AG04449 (cell line): Measurements from ENCODE around the gene RASSF4.

ENCODE experiments used
- CTCF ChIA-PET: fragments of 350-600 bp; formaldehyde crosslinking; extraction: SDS; loops from one replicate; lab custom pipeline; 2021; ENCODE audit warnings: antibody characterized with exemption; lab: Yijun Ruan, JAX
- POLR2A ChIA-PET: fragments of 400-600, 350-600 bp; formaldehyde crosslinking; extraction: SDS; loops from one replicate; lab custom pipeline; 2020; ENCODE audit warnings: antibody characterized with exemption, inconsistent platforms; lab: Yijun Ruan, JAX
- DNase-seq: peaks from one replicate; pipeline ENCODE4 v3.0.0-alpha.2; 2010; ENCODE audit warnings: low read depth, low spot score
- H3K4me3 ChIP-seq: 2 replicates; pipeline ENCODE4 v1.5.1; 2011; ENCODE audit warnings: low read depth, mild to moderate bottlenecking, control low read depth, low read length
- CTCF ChIP-seq: IDR thresholded peaks from one replicate; pipeline ENCODE4 v1.5.1; 2011; ENCODE audit warnings: mild to moderate bottlenecking, moderate library complexity, low read length, control low read depth, inconsistent platforms; ENCODE audit not compliant: insufficient read depth; ENCODE audit errors: missing control alignments

Gene RASSF4

GRCh38 chr10:44937196-44938005 is 22.2 kb upstream of the RASSF4 start:
- TF ChIP-seq CTCF = no peak
- POLR2A ChIA-PET = no interaction called here
- no peak overlapping the region for H3K4me3 ChIP-seq
- CTCF ChIA-PET = interaction anchor here (1.0 to 5.5 kb wide), 5 partner anchors 8 to 55 kb away, joined by 3 to 56 read pairs (median 3); no protein-coding TSS in a partner anchor
- DNase-seq = no peak

DNA sequence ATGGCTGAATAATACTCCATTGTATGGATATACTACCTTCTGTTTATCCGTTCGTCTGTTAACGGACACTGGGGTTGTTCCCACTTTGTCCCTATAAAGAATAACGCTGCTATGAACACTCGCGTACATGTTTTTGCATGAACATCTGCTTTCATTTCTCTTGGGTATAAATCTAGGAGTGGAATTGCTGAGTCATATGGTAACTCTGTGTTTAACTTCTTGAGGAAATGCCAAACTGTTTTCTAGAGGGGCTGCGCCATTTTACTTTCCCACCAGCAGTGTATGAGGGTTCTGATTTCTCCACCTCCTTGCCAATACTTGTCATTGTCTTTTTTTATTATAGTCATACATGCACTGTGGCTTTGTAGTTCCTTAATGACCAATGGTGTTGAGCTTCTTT is 20.6 kb upstream of the RASSF4 start:
- TF ChIP-seq CTCF = no peak
- CTCF ChIA-PET = no interaction called here
- H3K4me3 ChIP-seq = no peak overlapping the region
- DNase-seq = no peak
- POLR2A ChIA-PET = no interaction called here

DNA sequence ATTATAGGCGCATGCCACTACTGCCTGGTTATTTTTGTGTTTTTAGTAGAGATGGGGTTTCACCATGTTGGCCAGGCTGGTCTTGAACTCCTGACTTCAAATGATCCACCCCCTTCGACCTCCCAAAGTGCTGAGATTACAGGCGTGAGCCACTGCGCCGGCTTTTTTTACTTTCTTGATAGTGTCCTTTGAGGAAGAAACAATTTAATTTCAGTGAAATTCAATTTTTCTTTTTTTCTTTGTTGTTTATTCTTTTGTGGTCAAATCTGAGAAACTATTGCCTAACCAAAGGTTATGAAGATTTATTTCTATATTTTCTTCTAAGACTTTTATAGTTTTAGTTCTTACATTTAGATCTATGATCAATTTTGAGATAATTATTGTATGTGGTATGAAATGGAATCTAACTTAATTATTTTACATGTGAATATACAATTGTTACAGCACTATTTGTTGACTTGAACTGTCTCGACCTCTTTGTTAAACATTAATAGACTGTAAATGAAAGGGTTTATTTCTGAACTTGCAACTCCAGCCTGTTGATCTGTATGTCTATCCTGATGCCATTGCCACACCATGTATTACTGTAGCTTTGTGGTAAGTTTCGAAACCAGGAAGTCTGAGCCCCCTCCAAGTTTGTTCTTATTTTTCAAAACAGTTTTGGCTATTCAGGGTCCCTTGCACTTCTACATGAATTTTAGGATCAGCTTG is 19.8 kb upstream of the RASSF4 start:
- POLR2A ChIA-PET = no interaction called here
- CTCF ChIA-PET = interaction anchor here (1.0 to 2.4 kb wide), 3 partner anchors 10 to 68 kb away, joined by 3 to 6 read pairs (median 3); no protein-coding TSS in a partner anchor
- no peak overlapping the region for H3K4me3 ChIP-seq

GRCh38 chr10:44944354-44944753 is 15.2 kb upstream of the RASSF4 start:
- no peak for DNase-seq
- CTCF ChIA-PET = interaction anchor here (0.6 to 7.4 kb wide), 2 partner anchors 11 to 291 kb away, joined by 3 to 77 read pairs; no protein-coding TSS in a partner anchor
- H3K4me3 ChIP-seq = no peak overlapping the region
- TF ChIP-seq CTCF = no peak
- POLR2A ChIA-PET = no interaction called here

More for the DNA sequence above, 19.8 kb upstream of the RASSF4 start:
- DNase-seq = no peak
- no peak for TF ChIP-seq CTCF

GRCh38 chr10:44946205-44946604 is 13.4 kb upstream of the RASSF4 start:
- TF ChIP-seq CTCF = no peak
- DNase-seq = no peak
- no peak overlapping the region for H3K4me3 ChIP-seq
- CTCF ChIA-PET = interaction anchor here (0.8 to 7.4 kb wide), 2 partner anchors 13 to 20 kb away, joined by 4 to 77 read pairs; no protein-coding TSS in a partner anchor
- POLR2A ChIA-PET = interaction anchor here (0.6 kb wide), 1 partner anchor 35 kb away, joined by 3 read pairs; no protein-coding TSS in a partner anchor
